ENCODE data around the gene TBC1D16.

GRCh38 chr17:80009391-80010282, 26.0 kb downstream of the TBC1D16 start:
- TF ChIP-seq CTCF (IDR thresholded peaks at IDR 0.05) = no peak
- no peak for TF ChIP-seq POLR2A (IDR thresholded peaks at IDR 0.05)
